ENCODE data around the gene DIPK1C. TPM values are rescaled to one million over a fixed set of nuclear protein-coding genes. Genes with fewer than 3 reads are reported as not detected.

Gene DIPK1C
- total RNA-seq, 1 donor from 2014 or later = not detected

- no peaks in the 10 kb centered on the region for H3K9me3 ChIP-seq (ENCODE audit: insufficient read depth, low read depth, low read length)
- no peaks in the 10 kb centered on the region for H3K4me1 ChIP-seq (ENCODE audit: insufficient read depth, low read length)
- Mint-ChIP-seq H3K36me3 (ENCODE audit: low read depth, unreplicated experiment) (no peaks in the 10 kb centered on the region), H3K4me3 (ENCODE audit: unreplicated experiment) (no peak overlapping the region), H3K27me3 (ENCODE audit: low read depth, unreplicated experiment) (peaks cover 20% of the 10 kb centered on the region), H3K27ac (ENCODE audit: unreplicated experiment) (no peak overlapping the region), H3K4me1 (ENCODE audit: low read depth, unreplicated experiment) (no peaks in the 10 kb centered on the region), H3K9me3 (ENCODE audit: unreplicated experiment) (no peaks in the 10 kb centered on the region)
- H3K36me3 ChIP-seq (ENCODE audit: insufficient read depth, low read length) = no peaks in the 10 kb centered on the region
- peaks cover 2% of the 10 kb centered on the region for H3K27me3 ChIP-seq (ENCODE audit: insufficient read depth, low read length)
- no peak overlapping the region for H2AFZ ChIP-seq (ENCODE audit: low read depth, low read length)
- H3K79me2 ChIP-seq (ENCODE audit: insufficient read depth, low read length) = no peaks in the 10 kb centered on the region
- FAIRE-seq (no peak), DNase-seq (ENCODE audit: low read depth) (no peak)
- TF ChIP-seq EZH2 (IDR thresholded peaks at IDR 0.05; ENCODE audit: insufficient read depth, low read length) = no peak
- TF ChIP-seq CTCF (IDR thresholded peaks at IDR 0.05; ENCODE audit: insufficient read depth, low read depth, low read length) = no peak
- H3K9ac ChIP-seq (ENCODE audit: low read length) = no peak overlapping the region
- H4K20me1 ChIP-seq (ENCODE audit: insufficient read depth, low read length) = no peaks in the 10 kb centered on the region
- H3K27ac ChIP-seq (ENCODE audit: low read depth, low read length) = no peak overlapping the region
- H3K4me2 ChIP-seq (ENCODE audit: low read length) = no peak overlapping the region
- no peak overlapping the region for H3K4me3 ChIP-seq (ENCODE audit: insufficient read depth, low read depth, low read length)
Measured at GRCh38 chr18:74395006-74395405, 62.1 kb downstream of the DIPK1C start.

GRCh38 chr18:74392323-74392722 is 64.8 kb downstream of the DIPK1C start:
- Histone ChIP-seq H3K27me3 (ENCODE audit: insufficient read depth, low read length) (peaks cover 2% of the 10 kb centered on the region), H3K4me1 (ENCODE audit: insufficient read depth, low read length) (no peaks in the 10 kb centered on the region), H2AFZ (ENCODE audit: low read depth, low read length) (no peak overlapping the region), H3K79me2 (ENCODE audit: insufficient read depth, low read length) (no peaks in the 10 kb centered on the region), H3K4me3 (ENCODE audit: insufficient read depth, low read depth, low read length) (no peak overlapping the region), H3K9me3 (ENCODE audit: insufficient read depth, low read depth, low read length) (no peaks in the 10 kb centered on the region), H3K27ac (ENCODE audit: low read depth, low read length) (no peak overlapping the region), H3K4me2 (ENCODE audit: low read length) (no peak overlapping the region), H3K9ac (ENCODE audit: low read length) (no peak overlapping the region), H3K36me3 (ENCODE audit: insufficient read depth, low read length) (no peaks in the 10 kb centered on the region), H4K20me1 (ENCODE audit: insufficient read depth, low read length) (no peaks in the 10 kb centered on the region)
- FAIRE-seq (no peak), DNase-seq (ENCODE audit: low read depth) (no peak)
- Mint-ChIP-seq H3K36me3 (ENCODE audit: low read depth, unreplicated experiment) (no peaks in the 10 kb centered on the region), H3K4me3 (ENCODE audit: unreplicated experiment) (no peak overlapping the region), H3K9me3 (ENCODE audit: unreplicated experiment) (no peaks in the 10 kb centered on the region), H3K4me1 (ENCODE audit: low read depth, unreplicated experiment) (peaks cover 5% of the 10 kb centered on the region), H3K27ac (ENCODE audit: unreplicated experiment) (no peak overlapping the region), H3K27me3 (ENCODE audit: low read depth, unreplicated experiment) (peaks cover 18% of the 10 kb centered on the region)
- no peak for TF ChIP-seq EZH2 (IDR thresholded peaks at IDR 0.05; ENCODE audit: insufficient read depth, low read length)
- TF ChIP-seq CTCF (IDR thresholded peaks at IDR 0.05; ENCODE audit: insufficient read depth, low read depth, low read length) = no peak

- no peak for FAIRE-seq
- no peak overlapping the region for H3K27ac Mint-ChIP-seq (ENCODE audit: unreplicated experiment)
Measured at GRCh38 chr18:74390900-74391299, 66.2 kb downstream of the DIPK1C start.

More at GRCh38 chr18:74390900-74391299, 66.2 kb downstream of the DIPK1C start:
- DNase-seq (ENCODE audit: low read depth) = no peak
- no peaks in the 10 kb centered on the region for H4K20me1 ChIP-seq (ENCODE audit: insufficient read depth, low read length)
- no peaks in the 10 kb centered on the region for H3K4me1 ChIP-seq (ENCODE audit: insufficient read depth, low read length)
- H3K79me2 ChIP-seq (ENCODE audit: insufficient read depth, low read length) = no peaks in the 10 kb centered on the region
- H3K4me3 Mint-ChIP-seq (ENCODE audit: unreplicated experiment) = no peak overlapping the region
- no peak for TF ChIP-seq CTCF (IDR thresholded peaks at IDR 0.05; ENCODE audit: insufficient read depth, low read depth, low read length)
- no peak for TF ChIP-seq EZH2 (IDR thresholded peaks at IDR 0.05; ENCODE audit: insufficient read depth, low read length)
- no peaks in the 10 kb centered on the region for H3K36me3 ChIP-seq (ENCODE audit: insufficient read depth, low read length)
- no peak overlapping the region for H3K4me2 ChIP-seq (ENCODE audit: low read length)
- peaks cover 2% of the 10 kb centered on the region for H3K27me3 ChIP-seq (ENCODE audit: insufficient read depth, low read length)
- H3K36me3 Mint-ChIP-seq (ENCODE audit: low read depth, unreplicated experiment) = no peaks in the 10 kb centered on the region
- no peak overlapping the region for H3K27ac ChIP-seq (ENCODE audit: low read depth, low read length)
- no peak overlapping the region for H3K4me3 ChIP-seq (ENCODE audit: insufficient read depth, low read depth, low read length)
- H3K9me3 Mint-ChIP-seq (ENCODE audit: unreplicated experiment) = no peaks in the 10 kb centered on the region
- H3K4me1 Mint-ChIP-seq (ENCODE audit: low read depth, unreplicated experiment) = peaks cover 5% of the 10 kb centered on the region
- H3K27me3 Mint-ChIP-seq (ENCODE audit: low read depth, unreplicated experiment) = peaks cover 24% of the 10 kb centered on the region
- H2AFZ ChIP-seq (ENCODE audit: low read depth, low read length) = no peak overlapping the region
- no peaks in the 10 kb centered on the region for H3K9me3 ChIP-seq (ENCODE audit: insufficient read depth, low read depth, low read length)
- no peak overlapping the region for H3K9ac ChIP-seq (ENCODE audit: low read length)

All from astrocyte (in vitro differentiated cells and primary cell).